Fibroblast of gingiva (primary cell): Measurements from ENCODE around the gene C9orf72.
"Not testable (repeated sequence)": the region's sequence is repeated elsewhere in the genome, so short reads cannot be mapped to it uniquely, and the experiment has no call there.

Experiments used
- DNase-seq: peaks from one replicate; pipeline ENCODE4 v3.0.0-alpha.2; 2011; ENCODE audit warnings: low read depth

C9orf72 gene

DNA sequence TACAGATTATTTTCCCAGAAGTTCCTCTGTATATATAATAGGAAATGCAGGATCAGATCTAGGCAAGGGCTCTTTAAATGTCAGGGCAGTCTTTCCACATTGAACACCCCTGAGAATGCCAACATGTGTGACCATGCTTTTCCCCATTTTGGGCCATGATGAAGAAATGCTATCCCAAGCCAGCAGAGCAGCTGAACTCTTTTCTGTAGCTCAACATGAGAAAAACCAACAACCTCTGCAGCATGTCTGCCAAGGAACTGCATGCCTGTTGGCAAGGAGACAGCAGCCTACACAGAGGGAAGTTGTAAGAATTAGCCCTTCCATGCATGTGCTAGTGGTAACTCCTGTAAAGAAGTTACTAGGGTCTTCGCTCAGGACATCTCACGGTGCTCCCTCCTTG lies 58.7 kb downstream of the C9orf72 start:
- no peak for DNase-seq

DNA sequence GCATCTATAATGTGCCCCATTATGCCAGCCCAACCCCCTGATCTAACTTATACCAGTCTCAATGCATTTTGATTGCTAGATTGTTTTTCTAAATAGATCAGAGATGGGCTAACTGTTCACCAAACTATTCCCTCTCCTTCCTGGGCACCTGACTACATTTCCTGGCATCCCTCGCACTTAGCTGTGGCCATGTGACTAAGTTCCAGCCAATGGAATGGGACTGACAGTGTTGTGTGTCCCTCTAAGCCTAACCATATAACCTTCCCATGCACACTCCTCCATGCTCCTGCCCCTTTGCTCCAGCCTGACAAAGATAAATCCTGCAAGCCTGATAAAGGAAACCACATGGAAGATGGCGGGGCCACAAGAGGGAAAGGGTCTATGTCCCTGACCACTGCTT lies 61.5 kb downstream of the C9orf72 start:
- no peak for DNase-seq

DNA sequence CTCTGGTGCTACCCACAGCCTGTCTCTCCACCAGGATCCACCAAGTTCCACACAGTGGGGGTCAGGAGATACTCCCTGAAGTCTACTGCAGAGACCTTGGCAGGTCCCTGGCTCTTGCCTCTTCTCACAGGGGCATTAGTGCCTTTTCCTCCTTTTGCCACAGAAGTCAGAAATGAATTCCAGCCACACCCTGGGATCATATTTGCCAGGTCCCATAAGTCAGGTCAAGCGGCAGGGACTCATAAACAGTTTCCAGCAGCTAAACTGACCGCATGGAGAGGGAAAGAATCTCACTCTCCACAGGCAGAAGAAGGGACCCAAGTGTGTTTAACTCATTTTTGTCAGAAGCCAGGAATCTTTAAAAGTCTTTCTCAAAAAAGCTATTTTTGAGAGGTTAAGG lies 62.5 kb downstream of the C9orf72 start:
- DNase-seq = no peak

DNA sequence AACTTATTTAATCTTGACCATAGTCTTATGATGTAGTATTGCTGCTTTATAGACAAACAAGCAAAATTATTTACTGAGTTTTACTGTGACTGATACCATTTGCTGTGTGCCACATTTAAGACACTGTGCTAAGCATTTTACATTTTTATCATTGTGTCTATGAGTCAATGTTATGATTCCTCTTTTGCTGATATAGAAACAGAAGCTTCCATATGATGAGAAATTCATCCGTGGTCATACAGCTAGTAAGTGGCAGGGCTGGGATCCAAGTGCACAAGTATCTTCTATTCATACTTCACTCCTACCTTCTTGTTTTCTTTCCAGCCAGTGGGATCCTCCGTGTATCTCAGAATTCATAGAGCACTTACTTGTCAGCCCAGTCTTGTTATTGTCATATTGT lies 66.3 kb downstream of the C9orf72 start:
- DNase-seq = no peak

DNA sequence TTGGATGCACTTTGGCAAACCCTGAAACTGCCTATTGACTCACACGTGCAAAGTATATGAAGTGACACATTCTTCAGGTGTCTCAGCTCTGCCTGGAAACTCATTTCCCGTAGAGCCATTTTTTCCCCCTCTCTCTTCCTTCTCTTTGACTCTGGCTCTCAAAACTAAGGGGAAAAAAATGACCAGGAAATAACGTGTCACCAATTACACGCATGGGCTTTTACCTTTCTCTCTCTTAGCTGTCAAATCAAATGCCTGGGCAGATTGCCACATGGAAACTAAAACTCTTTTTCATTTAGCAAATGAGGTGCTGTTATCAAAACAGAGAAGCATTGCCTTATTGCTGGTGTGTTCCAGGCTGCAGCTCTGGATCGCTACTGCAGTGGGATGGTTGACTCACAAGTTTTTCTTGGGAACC lies 67.5 kb downstream of the C9orf72 start:
- DNase-seq = no peak

DNA sequence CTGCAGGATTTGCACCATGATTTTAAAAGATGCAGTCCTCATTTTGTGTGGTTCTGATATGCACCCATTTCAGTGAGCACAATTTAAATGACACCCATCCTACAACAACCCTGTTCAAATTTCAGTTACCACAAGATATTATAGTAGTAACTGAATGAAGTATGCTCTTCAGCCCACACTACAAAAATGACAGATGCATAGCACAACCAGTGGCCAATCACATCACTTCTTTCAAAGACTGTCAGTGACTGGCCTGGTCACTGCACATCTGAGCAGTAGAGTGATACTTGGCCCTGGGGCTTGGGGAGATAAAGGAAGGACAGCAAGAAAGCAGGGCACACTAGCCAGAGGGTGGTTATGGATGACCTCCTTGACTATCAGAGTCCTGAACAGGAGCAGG lies 69.0 kb downstream of the C9orf72 start:
- no peak for DNase-seq

DNA sequence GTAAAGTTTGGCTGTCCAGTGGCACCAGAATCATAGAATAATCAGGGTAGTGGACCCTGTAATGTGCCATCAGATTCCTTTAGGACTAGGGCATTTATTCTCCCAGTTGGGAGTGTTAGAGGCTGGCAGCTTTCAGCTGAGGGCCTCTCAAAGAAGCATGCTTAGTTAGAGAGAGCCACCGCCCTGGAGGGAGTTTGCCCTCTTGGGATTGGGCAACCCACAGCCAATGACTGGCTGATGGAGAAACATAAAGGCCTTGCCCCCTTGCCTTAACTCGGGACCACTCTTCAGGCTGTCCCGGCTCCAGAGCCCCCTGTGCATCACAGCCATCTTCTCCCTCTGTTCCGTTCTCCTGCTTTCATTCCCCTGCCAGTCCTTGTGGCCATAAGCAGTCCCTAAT lies 69.7 kb downstream of the C9orf72 start:
- DNase-seq = no peak

DNA sequence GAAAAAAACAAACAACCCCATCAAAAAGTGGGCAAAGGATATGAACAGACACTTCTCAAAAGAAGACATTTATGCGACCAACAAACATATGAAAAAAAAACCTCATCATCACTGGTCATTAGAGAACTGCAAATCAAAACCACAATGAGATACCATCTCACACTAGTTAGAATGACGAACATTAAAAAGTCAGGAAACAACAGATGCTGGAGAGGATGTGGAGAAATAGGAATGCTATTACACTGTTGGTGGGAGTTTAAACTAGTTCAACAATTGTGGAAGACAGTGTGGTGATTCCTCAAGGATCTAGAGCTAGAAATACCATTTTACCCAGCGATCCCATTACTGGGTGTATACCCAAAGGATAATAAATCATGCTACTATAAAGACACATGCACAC lies 72.4 kb downstream of the C9orf72 start:
- DNase-seq = not testable (repeated sequence)

DNA sequence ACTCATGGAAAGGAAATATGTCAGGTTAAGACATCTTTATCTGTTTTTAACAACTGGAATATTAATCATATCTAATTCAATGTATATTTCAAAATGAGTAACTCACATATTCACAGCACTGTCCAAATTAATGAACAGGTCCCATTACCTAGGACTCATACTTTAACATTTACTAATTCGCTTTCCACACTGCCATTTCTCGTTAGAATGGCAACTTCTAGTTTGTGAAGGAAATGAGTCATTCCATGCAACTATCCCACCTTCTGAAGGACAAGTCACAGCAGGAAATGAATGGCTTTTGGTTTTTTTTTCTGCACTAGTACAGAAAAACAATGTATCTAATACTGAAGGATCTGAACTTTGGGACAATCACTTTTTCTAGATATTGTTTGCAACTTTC lies 73.8 kb downstream of the C9orf72 start:
- DNase-seq = no peak

DNA sequence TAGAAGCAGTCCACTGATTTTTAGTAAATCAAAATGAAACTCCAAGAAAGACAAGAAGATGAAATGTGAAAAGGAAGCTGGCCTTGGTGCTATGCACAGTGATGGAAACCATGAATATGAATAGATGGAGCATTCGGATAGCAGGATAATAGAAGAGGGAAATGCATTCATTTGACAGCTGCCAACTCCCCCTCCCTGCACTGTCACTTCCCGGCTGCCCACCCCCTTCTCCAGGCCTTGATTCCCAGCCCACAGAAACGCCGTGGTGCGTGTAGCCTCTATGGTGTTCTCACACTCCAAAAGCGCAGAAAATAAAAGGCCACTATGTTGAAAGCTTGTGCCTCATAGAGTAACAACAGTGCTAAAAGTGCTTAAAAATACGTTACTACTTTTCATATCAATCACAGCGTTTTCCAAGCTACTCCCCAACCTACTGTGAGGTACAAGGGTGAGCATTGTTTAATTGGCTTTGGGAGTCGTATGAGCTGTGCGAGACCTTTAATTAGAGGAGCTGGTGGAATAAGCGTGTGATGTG lies 75.3 kb downstream of the C9orf72 start:
- DNase-seq = no peak
